Uterus (tissue), 4 donors: Measurements from ENCODE around the gene FAM168B. TPM values are rescaled to one million over a fixed set of nuclear protein-coding genes. Genes with fewer than 3 reads are reported as not detected.

Experiments used
- DNase-seq, 2 donors: peaks; one replicate each; pipeline ENCODE4 v3.0.0-alpha.2; 2019 to 2020
- H3K27ac ChIP-seq, 2 donors: fragments of 200-600 bp; sonication (generic); 1 replicate in 1 of 2; 2 replicates in 1 of 2; pipeline ENCODE4 v1.5.1; 2016 to 2018
- H3K27me3 ChIP-seq, 2 donors: fragments of 200-600 bp; sonication (generic); one replicate each; pipeline ENCODE4 v1.5.1; 2018 to 2019; ENCODE audit warnings: control low read depth in 1 of 2
- H3K36me3 ChIP-seq, 2 donors: fragments of 200-600 bp; sonication (generic); one replicate each; pipeline ENCODE4 v1.5.1; 2019; ENCODE audit warnings: control low read depth in 1 of 2
- H3K4me1 ChIP-seq, 2 donors: fragments of 200-600 bp; sonication (generic); one replicate each; pipeline ENCODE4 v1.5.1; 2018 to 2019; ENCODE audit warnings: control low read depth in 1 of 2
- H3K4me3 ChIP-seq, 2 donors: fragments of 200-600 bp; sonication (generic); 1 replicate in 1 of 2; 2 replicates in 1 of 2; pipeline ENCODE4 v1.5.1; 2018 to 2019; ENCODE audit warnings: mild to moderate bottlenecking in 1 of 2
- H3K9me3 ChIP-seq, 2 donors: fragments of 200-600 bp; sonication (generic); one replicate each; pipeline ENCODE4 v1.5.1; 2019; ENCODE audit warnings: control low read depth in 1 of 2
- CTCF ChIP-seq, 4 experiments: fragments of 200-600 bp in 2 of 4; fragments of 450-650 bp in 2 of 4; sonication (generic) in 2 of 4; IDR thresholded peaks; one replicate each; pipeline ENCODE4 v1.5.1; 2016 to 2019; ENCODE audit warnings: antibody characterized with exemption in 4 of 4, mild to moderate bottlenecking in 2 of 4, moderate library complexity in 1 of 4
- POLR2A ChIP-seq, 2 donors: fragments of 450-650 bp; IDR thresholded peaks; one replicate each; pipeline ENCODE4 v1.6.1; 2016; ENCODE audit warnings: antibody characterized with exemption in 2 of 2, mild to moderate bottlenecking in 1 of 2, moderate library complexity in 1 of 2
- intact Hi-C: fragments of 100-400 bp; cut with DNase I; formaldehyde crosslinking; loops from one replicate; pipeline ENCODE4 v1.15.1; 2023; ENCODE audit warnings: low total_unique reads
- total RNA-seq, 4 donors: library from RNA; depleted of rRNA in 3 of 4; stranded (reverse); fragments of >200 nt in 3 of 4; gene quantifications; one replicate each; pipeline versions ENCODE4 v1.1.0 to v1.2.4, GENCODE V29; 2014 to 2023
- donor health status: DM: yes; HTN: yes; CAD: no.

Gene FAM168B
- total RNA-seq, 4 donors from 2014 or later = 50.0 to 194 (median 104) TPM

- Histone ChIP-seq H3K9me3 (no peaks in the 10 kb centered on the region), H3K36me3 (no peaks in the 10 kb centered on the region), H3K4me3 (no peak overlapping the region), H3K4me1 (peaks cover 0 to 7% of the 10 kb centered on the region in 2 donors), H3K27ac (no peak overlapping the region), H3K27me3 (no peaks in the 10 kb centered on the region)
- intact Hi-C loops = loop anchor here (10.0 kb wide), 1 partner anchor 738 kb away; no protein-coding TSS in a partner anchor
- no peak for DNase-seq
- no peak for TF ChIP-seq POLR2A (IDR thresholded peaks at IDR 0.05)
- TF ChIP-seq CTCF (IDR thresholded peaks at IDR 0.05) = no peak
Observed at GRCh38 chr2:131103165-131103564, 9.9 kb upstream of the FAM168B start.

- Histone ChIP-seq H3K36me3 (no peaks in the 10 kb centered on the region), H3K9me3 (no peaks in the 10 kb centered on the region), H3K4me1 (peaks cover 3% of the 10 kb centered on the region in 2 donors), H3K27ac (no peak overlapping the region), H3K4me3 (no peak overlapping the region), H3K27me3 (no peaks in the 10 kb centered on the region)
- TF ChIP-seq POLR2A (IDR thresholded peaks at IDR 0.05) (no peak), CTCF (IDR thresholded peaks at IDR 0.05) (no peak)
- intact Hi-C loops = no loop called here
- DNase-seq = no peak
Observed at GRCh38 chr2:131094463-131095281, 1.4 kb upstream of the FAM168B start.

GRCh38 chr2:131093696-131094462, 619 bp upstream of the FAM168B start:
- Histone ChIP-seq H3K4me1 (peaks cover 3% of the 10 kb centered on the region in 2 donors), H3K27ac (peak overlapping the region; percentile 93 to 96), H3K4me3 (peak overlapping the region; percentile 55 to 66), H3K36me3 (no peaks in the 10 kb centered on the region), H3K9me3 (no peaks in the 10 kb centered on the region), H3K27me3 (no peaks in the 10 kb centered on the region)
- TF ChIP-seq POLR2A (IDR thresholded peaks at IDR 0.05) (no peak), CTCF (IDR thresholded peaks at IDR 0.05) (no peak)
- DNase-seq = no peak
- intact Hi-C loops = no loop called here

- peak overlapping the region; percentile 55 to 66 for H3K4me3 ChIP-seq
- no peaks in the 10 kb centered on the region for H3K27me3 ChIP-seq
- H3K27ac ChIP-seq = peak overlapping the region; percentile 93 to 96
- peaks cover 3% of the 10 kb centered on the region in 2 donors for H3K4me1 ChIP-seq
- H3K9me3 ChIP-seq = no peaks in the 10 kb centered on the region
- no peak for DNase-seq
- intact Hi-C loops = no loop called here
- no peaks in the 10 kb centered on the region for H3K36me3 ChIP-seq
- TF ChIP-seq CTCF (IDR thresholded peaks at IDR 0.05) (no peak), POLR2A (IDR thresholded peaks at IDR 0.05) (no peak)
Observed at GRCh38 chr2:131092458-131093005, 728 bp downstream of the FAM168B start.
